Tongue (tissue), 2 donors: ENCODE results near the gene CACNA1G. TPM values are rescaled to one million over a fixed set of nuclear protein-coding genes. Genes with fewer than 3 reads are reported as not detected.

Source experiments
- DNase-seq: peaks from one replicate; pipeline ENCODE4 v3.0.0-alpha.2; 2015
- total RNA-seq: library from RNA; depleted of rRNA; stranded (reverse); fragments of >200 nt; gene quantifications from one replicate; pipeline ENCODE4 v1.2.3, GENCODE V29; 2014

The CACNA1G gene
- total RNA-seq, 1 donor from 2014 or later: 10.4 TPM

DNA sequence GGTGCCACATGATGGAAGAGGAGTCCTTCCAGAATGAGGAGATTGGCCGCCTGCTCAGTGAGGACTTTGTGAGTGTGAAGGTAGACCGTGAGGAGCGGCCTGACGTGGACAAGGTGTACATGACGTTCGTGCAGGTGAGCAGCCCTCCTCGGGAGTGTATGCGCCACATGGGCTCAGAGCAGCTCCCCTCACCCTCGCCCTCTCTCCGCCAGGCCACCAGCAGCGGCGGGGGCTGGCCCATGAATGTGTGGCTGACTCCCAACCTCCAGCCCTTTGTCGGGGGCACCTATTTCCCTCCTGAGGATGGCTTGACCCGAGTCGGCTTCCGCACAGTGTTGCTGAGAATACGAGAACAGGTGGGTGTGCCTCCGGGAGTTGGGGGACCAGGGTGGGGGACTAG, 11.7 kb upstream of the CACNA1G start:
- DNase-seq: no peak

DNA sequence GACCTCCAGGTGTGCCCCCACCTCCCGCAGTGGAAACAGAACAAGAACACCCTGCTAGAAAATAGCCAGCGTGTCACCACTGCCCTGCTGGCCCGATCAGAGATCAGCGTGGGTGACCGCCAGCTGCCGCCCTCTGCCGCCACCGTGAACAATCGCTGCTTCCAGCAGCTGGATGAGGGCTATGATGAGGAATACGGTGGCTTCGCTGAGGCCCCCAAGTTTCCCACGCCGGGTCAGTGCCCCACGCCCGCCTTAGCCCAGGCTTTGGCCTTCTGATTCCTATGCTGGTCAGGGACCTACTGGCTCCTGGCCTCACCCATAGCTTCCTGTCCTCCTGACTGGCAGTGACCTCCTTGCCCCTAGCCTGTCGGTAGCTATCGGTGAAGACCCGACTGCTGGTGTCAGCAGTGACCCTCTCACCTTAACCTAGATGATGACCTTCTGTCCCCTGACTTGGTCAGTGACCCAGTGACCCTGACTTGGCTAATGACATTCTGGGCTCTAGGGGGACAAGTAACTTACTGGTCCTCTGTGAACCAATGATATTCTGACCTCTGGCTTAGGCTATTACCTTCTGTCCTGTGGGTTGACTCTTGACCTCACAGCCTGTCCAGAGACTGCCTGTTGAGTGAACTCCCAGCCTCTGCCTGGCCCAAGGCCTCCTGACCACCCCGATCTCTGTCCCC, 11.1 kb upstream of the CACNA1G start:
- no peak for DNase-seq

DNA sequence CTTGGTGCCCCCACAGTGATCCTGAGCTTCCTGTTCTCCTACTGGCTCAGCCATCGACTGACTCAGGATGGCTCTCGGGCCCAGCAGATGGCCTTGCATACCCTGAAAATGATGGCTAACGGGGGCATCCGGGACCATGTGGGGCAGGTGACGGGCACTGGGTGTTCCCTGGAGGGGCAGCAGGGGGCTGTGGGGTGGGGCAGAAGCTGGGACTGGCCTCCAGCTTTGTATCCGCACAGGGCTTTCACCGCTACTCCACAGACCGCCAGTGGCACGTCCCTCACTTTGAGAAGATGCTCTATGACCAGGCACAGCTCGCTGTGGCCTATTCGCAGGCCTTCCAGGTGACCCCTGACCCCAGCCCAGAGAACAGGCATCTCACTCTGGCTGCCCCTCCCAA, 10.5 kb upstream of the CACNA1G start:
- no peak for DNase-seq

DNA sequence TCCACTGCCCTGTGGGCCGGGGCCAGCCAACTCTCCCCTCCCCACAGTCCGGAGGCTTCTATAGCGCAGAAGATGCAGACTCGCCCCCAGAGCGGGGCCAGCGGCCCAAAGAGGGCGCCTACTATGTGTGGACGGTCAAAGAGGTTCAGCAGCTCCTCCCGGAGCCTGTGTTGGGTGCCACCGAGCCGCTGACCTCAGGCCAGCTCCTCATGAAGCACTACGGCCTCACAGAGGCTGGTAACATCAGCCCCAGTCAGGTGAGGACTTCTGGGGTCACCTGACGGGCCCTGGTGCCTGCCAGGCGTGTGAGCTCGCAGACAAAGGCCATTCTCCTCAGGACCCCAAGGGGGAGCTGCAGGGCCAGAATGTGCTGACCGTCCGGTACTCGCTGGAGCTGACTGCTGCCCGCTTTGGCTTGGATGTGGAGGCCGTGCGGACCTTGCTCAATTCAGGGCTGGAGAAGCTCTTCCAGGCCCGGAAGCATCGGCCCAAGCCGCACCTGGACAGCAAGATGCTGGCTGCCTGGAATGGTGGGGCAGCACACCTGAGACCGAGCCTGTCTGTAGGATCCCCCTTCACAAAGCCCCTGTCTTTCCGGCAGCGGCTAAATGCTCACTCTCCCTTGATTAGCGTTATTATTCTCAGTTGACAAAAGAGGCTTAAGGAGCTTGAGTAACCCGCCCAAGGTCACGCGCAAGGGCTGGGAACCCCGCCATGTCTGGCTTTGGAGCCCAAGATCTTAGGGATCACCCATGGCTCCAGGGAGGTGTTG, 9.7 kb upstream of the CACNA1G start:
- DNase-seq: peak; percentile 92

DNA sequence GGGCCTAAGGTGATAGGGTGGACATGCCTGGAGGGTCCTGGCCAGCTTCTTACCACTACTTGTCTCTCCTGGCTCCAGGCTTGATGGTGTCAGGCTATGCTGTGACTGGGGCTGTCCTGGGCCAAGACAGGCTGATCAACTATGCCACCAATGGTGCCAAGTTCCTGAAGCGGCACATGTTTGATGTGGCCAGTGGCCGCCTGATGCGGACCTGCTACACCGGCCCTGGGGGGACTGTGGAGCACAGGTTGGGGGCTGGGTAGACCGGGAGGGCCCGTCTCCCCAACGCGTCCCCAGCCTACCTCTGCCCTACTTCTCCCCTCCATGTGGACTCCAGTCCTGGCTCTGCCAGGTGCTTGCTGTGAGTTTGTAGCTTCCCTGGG, 9.1 kb upstream of the CACNA1G start:
- no peak for DNase-seq

DNA sequence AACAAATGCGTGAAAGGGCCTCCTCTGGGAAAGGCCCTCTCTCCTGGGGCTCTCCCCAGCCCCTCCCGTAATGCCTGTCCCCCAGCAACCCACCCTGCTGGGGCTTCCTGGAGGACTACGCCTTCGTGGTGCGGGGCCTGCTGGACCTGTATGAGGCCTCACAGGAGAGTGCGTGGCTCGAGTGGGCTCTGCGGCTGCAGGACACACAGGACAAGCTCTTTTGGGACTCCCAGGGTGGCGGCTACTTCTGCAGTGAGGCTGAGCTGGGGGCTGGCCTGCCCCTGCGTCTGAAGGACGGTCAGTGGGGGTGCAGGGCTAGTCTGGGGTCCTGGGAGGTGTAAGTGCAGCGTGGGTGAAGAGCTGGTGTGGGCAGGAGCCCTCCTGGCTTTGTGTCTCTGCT, 8.6 kb upstream of the CACNA1G start:
- DNase-seq: no peak

DNA sequence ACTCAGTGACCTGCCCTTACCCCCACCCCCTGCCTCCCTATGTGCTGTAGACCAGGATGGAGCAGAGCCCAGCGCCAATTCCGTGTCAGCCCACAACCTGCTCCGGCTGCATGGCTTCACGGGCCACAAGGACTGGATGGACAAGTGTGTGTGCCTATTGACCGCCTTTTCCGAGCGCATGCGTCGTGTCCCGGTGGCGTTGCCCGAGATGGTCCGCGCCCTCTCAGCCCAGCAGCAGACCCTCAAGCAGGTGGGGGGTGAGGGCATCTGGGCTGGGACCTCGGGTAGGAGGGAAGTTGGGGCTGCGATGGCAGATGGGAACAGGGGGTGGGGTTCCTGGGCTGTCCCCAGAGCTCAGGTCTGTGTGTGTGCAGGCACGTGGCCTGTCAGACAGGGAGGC, 6.3 kb upstream of the CACNA1G start:
- DNase-seq: no peak

DNA sequence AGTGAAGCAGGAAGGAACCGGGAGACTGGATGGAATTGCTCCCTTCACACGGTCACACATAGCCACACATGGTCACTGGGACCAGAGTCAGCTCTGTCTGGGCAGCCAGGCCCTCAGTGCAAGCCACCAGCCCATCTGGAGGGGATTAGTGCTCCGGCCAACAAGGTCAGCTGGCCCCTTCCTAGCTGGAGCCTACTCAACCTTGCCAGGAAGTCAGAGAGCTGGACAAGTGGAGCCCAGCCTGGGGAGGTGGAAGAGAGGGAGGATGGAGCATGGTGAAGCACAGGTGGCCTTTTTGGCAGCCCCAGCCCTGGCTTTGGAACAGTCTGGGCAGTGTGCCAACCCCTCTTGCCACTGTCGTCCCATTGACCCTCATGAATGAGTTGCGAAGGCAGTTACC, 3.7 kb upstream of the CACNA1G start:
- peak; percentile 78 for DNase-seq

DNA sequence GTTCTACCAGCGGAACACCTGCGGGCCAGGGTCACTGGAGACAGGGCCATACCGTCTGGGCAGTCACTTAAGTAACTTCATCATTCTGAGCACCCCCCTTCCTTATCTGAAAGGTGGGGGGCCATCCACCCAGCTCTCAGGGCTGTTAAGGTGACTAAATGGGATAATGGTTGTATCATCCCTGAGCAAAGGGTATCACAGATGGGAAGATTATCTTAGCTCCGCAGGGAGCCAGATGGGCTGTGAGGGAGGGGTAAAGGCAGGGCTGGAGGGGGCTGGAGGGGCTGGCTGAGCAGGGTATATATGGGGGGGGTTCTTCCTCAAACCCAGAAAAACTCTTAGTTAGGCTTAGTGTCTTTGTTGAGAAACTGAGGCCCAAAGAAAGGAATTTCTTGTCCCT, 2.9 kb upstream of the CACNA1G start:
- no peak for DNase-seq

DNA sequence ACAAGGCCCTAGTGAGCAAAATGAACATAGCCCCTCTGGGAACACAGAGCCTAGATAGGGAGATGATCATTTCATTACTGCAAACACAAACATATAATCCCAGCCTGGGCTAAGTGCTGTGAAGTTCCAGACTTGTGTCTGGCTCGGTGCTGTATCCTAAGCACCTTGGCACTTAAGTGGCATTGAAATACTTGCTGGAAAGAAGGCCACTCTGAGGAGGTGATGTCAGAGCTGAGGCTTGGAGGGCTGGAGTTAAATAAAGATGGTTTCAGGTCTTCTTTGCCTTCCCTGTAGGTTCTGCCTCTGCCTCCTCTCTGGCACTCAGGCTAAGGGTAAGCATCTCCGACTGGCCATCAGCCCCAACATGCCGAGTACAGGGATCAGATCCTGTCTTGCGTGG, 2.4 kb upstream of the CACNA1G start:
- no peak for DNase-seq

DNA sequence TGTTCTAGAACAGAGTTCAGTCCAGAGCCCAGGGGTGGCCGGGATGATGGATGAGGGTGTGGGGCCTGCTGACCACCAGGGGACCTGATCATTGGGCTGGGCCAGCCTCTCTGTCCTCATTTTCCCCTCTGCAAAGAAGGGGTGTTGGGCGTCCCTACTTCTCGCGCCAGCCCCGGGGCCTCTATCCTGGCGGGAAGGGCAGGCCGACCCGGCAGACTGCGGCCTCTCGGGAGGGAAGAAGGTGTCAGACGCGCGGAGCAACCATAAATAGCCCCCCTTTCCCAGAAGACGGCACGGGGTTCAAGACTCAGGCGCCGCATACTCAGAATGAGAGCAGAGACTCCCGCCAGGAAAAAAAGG, 2.0 kb upstream of the CACNA1G start:
- no peak for DNase-seq

DNA sequence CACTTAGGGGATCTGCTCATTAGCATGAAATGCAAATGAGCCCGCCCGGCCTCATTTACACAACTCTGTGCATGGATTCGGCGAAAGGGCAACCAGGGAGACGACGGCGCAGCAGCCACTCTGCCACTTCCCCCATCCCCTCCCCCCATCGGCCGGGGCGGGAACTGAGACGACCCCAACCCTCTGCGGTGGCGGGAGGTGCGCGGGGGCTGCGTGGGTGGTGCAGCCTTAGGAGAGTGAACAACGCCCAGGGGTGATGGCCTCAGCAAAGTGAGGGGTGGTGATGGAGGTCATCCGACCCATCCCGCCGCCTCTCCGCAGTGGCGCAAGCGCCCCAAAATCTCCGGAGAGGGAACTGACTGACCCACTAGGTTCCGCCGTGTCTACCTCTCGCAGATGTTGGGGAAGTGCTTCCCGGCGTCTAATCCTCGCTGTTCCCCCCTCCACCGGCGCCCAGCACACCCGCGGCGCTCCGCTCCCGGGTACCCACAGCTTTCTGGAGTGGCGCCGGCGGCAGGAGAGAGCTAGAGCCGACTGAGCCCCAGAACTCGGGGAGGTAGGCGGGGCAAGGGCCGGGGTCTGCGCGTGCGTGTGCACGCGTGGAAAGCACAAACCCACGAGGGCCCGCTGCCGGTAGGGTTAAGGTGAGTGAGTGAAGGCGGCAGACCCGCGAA, 1.4 kb upstream of the CACNA1G start:
- peak; percentile 35 for DNase-seq

DNA sequence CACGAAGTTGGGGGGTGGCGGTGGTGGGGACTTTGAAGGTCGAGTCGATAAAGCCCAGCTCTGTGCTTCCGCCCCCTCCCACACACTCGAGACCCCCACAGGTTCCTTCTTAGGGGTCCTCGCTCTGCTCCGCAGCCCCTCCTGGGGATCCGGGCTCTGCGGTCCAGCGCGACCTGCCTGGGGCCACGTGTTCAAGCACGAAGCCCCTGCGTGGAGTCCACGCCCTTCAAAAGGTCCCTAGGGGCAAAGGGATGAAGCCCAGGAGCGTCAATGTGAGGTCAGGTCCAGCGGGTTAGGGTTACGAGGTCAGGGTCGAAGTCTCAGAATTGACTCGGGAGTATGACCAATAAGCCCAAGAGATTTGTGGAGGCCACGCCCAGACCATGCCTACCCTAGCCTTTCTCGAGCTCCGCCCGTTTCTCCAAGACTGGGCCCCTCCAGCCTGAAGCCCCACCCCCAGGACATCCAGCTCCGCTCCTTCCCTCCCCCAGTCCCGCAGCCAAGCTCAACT, 786 bp upstream of the CACNA1G start:
- peak; percentile 82 for DNase-seq

DNA sequence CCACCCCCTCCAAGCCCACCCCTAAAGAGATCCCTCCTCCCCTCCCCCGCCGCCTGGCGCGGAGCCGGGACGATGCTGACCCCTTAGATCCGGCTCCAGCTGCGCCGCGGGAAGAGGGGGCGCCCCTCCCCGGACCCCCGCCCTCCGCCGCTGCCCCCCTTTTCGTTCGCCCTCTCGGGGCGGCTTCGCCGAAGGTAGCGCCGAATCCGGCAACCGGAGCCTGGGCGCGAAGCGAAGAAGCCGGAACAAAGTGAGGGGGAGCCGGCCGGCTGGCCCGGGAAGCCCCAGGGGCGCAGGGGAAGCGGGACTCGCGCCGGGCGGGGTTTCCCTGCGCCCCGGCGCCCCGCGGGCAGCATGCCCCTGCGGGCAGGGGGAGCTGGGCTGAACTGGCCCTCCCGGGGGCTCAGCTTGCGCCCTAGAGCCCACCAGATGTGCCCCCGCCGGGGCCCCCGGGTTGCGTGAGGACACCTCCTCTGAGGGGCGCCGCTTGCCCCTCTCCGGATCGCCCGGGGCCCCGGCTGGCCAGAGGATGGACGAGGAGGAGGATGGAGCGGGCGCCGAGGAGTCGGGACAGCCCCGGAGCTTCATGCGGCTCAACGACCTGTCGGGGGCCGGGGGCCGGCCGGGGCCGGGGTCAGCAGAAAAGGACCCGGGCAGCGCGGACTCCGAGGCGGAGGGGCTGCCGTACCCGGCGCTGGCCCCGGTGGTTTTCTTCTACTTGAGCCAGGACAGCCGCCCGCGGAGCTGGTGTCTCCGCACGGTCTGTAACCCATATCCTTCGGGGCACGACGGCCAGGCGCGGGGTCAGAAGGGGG, 623 bp downstream of the CACNA1G start:
- DNase-seq: no peak

DNA sequence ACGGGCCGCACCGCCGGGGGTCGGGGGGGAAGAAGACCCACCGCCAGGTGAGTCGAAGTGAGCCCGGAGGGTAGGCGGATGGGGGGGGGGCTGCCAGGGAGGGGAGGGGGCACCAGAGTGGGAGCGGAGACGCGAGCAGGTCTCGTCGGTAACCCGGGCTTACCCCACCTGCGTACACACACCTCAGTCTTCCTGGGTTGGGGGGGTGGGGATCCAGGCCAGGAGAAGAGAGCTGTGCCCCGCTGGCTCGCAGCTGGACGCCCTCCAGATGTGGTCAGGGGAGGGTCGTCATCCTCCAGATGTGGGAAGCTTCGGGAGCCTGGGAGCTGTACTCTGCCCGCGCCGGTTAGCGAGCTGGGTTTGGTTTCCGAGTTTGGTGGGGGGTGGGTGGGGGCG, 1.2 kb downstream of the CACNA1G start:
- peak; percentile 23 for DNase-seq

DNA sequence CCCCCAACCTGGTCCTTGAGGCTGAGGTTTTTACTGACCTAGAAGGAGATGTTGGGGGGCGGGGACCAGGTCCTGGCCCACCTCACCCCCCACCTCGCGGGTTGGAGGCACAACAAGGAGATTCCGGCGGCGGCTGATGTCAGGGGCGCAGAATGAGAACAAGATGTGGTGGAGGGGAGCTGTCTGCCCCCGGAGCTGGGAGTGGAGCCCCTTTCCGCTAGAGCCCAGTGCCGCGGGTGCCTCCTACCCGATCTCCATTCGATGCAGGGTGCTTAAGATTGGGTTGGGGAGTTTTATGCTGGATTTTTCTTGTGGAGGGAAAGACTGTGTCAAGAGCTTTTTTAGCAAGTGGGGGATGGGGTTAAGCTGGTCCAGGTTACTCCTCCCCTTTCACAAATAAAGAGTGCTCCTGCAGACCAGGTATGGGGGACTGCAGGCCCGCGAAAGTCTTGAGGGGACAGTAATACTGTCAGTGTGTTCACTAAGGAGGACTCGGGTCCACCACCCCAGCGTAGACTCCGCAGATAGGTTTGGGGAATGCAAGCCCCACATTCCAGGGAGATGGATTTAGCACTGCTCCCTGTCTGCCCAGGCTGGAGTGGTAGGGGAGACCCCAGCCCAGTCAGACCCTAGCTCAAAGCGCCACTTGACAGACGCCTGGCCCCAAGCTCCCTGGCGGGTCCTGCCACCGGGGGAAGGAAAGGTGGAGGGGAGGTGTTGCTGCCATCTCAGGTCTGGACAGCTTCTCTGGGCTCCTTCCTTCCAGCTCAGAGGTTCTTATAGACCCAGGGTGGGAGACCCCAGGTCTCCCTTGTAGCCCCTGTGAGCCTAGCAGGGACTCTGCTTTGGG, 2.0 kb downstream of the CACNA1G start:
- DNase-seq: peak; percentile 37

DNA sequence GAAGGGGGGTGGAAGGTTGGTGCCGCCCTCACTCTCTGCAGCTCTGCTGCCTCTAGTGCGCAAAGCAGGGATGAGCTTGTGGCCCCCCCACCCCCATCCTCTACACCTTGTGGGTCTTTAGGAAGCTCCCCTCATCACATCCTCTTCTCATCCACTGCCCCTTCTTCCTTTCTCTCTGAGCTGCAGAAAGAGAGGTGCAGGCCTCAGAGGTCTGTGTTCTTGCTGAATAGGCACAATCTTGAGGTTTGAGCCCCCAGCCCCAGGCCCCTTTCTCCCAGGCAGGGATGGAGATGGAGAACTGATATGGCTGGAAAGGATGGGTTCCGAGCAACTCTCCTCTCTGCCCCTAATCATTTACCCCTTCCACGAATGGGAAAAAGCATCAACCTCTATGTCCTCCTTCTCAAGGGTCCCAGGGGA, 2.6 kb downstream of the CACNA1G start:
- peak; percentile 28 for DNase-seq

DNA sequence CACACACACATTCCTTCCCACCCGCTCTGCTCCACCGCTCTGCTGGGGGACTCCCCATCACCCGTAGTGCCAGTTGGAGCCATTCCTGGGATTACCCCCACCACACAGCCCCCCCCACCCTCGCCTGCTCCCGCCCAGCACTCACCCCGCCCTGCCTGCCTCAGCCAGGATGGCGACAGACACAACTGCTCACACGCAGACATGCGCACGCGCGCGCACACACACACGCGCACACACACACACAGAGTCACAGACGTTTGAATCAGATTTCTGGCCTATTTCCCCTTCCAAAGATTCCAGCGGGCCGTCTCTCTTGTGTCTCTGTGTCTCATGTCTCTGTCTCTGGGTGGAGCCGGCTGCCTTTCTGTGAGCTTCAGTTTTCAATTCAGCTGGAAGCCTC, 4.4 kb downstream of the CACNA1G start:
- DNase-seq: peak; percentile 89

DNA sequence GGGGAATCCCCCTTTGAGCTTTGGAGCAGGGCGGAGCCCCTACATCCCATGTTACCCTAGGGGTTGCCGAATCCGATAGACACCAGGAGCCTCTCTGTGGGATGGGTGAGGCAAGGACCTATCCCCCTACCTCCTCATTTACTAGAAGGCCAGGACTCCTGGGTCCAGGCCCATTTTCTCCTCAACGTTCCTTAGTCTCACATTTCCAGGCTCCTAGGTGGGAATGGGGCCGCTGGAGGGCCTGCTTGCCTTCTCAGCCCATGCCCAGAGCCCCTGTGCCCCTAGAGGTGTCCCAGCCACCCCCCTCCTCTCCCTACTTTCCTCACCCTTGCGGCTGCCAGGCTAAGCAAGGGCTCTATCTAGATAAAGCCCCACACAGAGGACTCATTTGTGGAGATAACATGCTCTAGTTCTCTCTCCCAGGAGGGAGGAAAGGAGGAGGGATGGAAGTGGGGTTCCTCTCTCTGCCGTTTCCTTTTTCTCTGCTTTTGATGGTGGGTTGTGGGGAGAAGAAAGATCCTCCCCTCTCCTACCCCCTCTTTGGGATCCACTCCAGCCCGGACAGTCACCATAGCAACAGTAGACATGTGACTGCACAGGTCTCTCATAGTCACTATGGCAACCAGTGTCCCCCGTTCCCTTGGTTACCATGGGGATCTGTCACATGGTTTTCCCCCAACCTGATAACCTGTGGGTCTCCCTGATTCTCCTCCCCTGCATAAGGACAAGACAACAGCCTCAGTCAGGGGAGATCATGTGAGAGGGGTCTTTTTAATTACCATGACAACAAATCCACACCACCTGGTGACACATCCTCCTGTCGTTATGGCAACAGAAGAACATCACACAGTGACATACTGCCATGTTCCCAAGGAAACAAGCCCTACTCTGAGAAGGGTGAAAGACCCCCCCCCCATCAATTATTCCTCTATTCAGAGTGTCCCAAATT, 5.2 kb downstream of the CACNA1G start:
- DNase-seq: peak; percentile 64

DNA sequence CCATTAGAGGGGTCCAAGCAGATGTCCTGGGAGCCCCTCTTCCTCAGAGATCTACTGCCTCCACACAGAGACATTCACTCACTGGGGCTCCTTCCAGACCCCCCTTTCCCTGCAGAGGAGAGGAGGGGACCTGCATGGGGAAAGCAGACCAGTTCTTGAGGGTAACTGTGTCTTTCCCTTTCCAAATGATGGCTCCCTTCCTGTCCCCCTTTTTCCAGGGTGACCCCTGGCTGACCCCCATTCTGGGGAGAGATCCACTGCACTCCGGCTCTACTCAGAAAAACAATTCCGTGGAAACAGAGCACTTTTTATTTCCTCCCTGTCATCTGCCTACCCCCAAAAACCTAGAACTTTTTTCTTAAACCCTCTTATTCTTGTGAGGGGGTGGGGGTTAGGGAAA, 6.4 kb downstream of the CACNA1G start:
- DNase-seq: no peak
